ENCODE data around the gene NDUFAF5.

GRCh38 chr20:13765299-13765698, 19.5 kb upstream of the NDUFAF5 start:
- TF ChIP-seq CTCF (IDR thresholded peaks at IDR 0.05 in 8 of 11, conservative IDR thresholded peaks at IDR 0.05 in 3 of 11) (no peak), POLR2AphosphoS5 (IDR thresholded peaks at IDR 0.05) (no peak), POLR2A (IDR thresholded peaks at IDR 0.05) (no peak)
